Endodermal cell (in vitro differentiated cells): ENCODE results near the gene CFAP52. TPM values are rescaled to one million over a fixed set of nuclear protein-coding genes. Genes with fewer than 3 reads are reported as not detected.

Source experiments
- DNase-seq: peaks from one replicate; pipeline ENCODE4 v3.0.0-alpha.2; 2017
- H3K27ac ChIP-seq: 2 replicates; pipeline ENCODE4 v1.5.1; 2013; ENCODE audit warnings: mild to moderate bottlenecking, low read depth, low read length, moderate library complexity
- H3K27me3 ChIP-seq: 2 replicates; pipeline ENCODE4 v1.6.1; 2013; ENCODE audit warnings: mild to moderate bottlenecking, low read length, moderate library complexity; ENCODE audit not compliant: insufficient read depth, control insufficient read depth, poor library complexity, severe bottlenecking
- H3K36me3 ChIP-seq: 2 replicates; pipeline ENCODE4 v1.7.0; 2013; ENCODE audit warnings: mild to moderate bottlenecking, low read length, moderate library complexity; ENCODE audit not compliant: control insufficient read depth, insufficient read depth
- H3K4me1 ChIP-seq: one replicate; pipeline ENCODE4 v1.7.0; 2013; ENCODE audit warnings: low read length; ENCODE audit not compliant: control insufficient read depth, insufficient read depth
- H3K4me3 ChIP-seq: 2 replicates; pipeline ENCODE4 v1.5.1; 2013; ENCODE audit warnings: mild to moderate bottlenecking, low read length, moderate library complexity
- H3K9ac ChIP-seq: 2 replicates; pipeline ENCODE4 v1.6.1; 2013; ENCODE audit warnings: mild to moderate bottlenecking, low read length, moderate library complexity; ENCODE audit not compliant: poor library complexity, severe bottlenecking; ENCODE audit errors: extremely low read depth
- H3K9me3 ChIP-seq: 2 replicates; pipeline ENCODE4 v1.6.1; 2013; ENCODE audit warnings: mild to moderate bottlenecking, low read length, moderate library complexity; ENCODE audit not compliant: control insufficient read depth
- H3K27ac Mint-ChIP-seq: 2 replicates; pipeline ENCODE4 v1.8.0; 2020; ENCODE audit warnings: mixed read lengths
- H3K27me3 Mint-ChIP-seq: 2 replicates; pipeline ENCODE4 v1.8.0; 2021; ENCODE audit warnings: mild to moderate bottlenecking, mixed read lengths; ENCODE audit not compliant: insufficient read depth
- H3K36me3 Mint-ChIP-seq: 2 replicates; pipeline ENCODE4 v1.8.0; 2020; ENCODE audit warnings: low read depth, mixed read lengths
- H3K4me1 Mint-ChIP-seq: 2 replicates; pipeline ENCODE4 v1.8.0; 2020; ENCODE audit warnings: mixed read lengths
- H3K4me3 Mint-ChIP-seq: 2 replicates; pipeline ENCODE4 v1.8.0; 2020; ENCODE audit warnings: mild to moderate bottlenecking, moderate library complexity, mixed read lengths
- H3K9me3 Mint-ChIP-seq: 2 replicates; pipeline ENCODE4 v1.8.0; 2020; ENCODE audit warnings: mild to moderate bottlenecking, mixed read lengths
- whole genome bisulfite sequencing, 2 experiments: methylation state at CpG; one replicate each; pipeline versions ENCODE4 v1.1.5 to v1.1.7; 2013; ENCODE audit warnings: missing lambda C conversion rate in 2 of 2, mixed read lengths in 1 of 2; ENCODE audit not compliant: insufficient coverage in 1 of 2, insufficient read length in 1 of 2; 5-methylcytosine and 5-hydroxymethylcytosine counted together
- total RNA-seq, 2 donors: library from RNA; stranded (reverse); fragmentation: NEBNext Ultra II Directional in 1 of 2; extraction: Animal tissue kit (Norgen Biotek cat#: 25700) in 1 of 2; gene quantifications; 2 replicates in 1 of 2; 3 replicates in 1 of 2; pipeline ENCODE4 v1.2.1, GENCODE V29; 2021
- TF ChIP-seq, protein P1 (sequence below): fragments of 200-600 bp; sonication (generic); conservative IDR thresholded peaks from 2 replicates; pipeline ENCODE4 v1.5.0; 2021; ENCODE audit warnings: antibody characterized with exemption, mild to moderate bottlenecking

Gene CFAP52
- total RNA-seq, 2 donors from 2014 or later, result 0.29 to 0.51 TPM

DNA sequence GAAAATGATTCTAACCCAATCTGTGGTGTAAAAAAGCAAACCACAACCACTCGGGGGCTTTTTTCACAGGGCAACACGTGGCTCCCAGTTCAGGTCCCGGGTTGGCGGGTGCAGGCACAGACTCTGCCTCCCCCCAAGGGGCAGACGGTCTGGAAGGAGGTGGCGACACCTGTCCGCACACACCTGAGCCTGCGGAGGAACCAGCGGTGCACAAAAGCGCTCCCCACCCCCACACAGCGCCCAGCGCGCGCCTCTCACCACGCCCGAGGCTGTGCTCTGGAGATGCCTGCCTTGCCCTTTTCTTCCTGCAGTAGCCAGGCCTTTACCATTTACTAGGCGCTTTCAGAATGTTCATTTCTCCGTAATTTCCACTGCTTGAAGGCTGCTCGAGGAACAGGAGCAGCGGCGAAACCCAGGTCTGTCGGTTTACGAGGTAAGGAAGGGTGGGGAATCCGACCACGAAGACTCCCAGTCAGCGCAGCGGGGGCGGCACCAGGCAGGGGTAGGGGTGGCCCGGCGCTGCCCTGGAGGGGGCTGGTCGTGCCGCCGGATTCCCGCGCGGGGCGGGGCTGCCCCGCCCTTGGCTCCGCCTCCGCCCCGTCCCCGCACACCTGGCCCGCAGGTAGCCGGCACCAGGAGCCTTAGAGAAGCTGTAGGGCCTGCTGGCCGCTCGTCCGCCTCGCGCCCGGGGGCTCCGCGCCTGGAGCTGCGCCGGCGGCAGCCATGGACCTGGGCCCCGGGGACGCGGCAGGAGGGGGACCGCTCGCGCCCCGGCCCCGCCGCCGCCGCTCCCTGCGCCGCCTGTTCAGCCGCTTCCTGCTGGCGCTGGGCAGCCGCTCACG lies 68.7 kb downstream of the CFAP52 start, which contains the start of gene USP43:
USP43 (plus strand) TSS at position 608 of the 842 bp plus-strand sequence; CDS start at position 724, 116 bp downstream.
- no peaks in the 10 kb centered on the region for H3K36me3 ChIP-seq
- peak; percentile 94 for DNase-seq
- Mint-ChIP-seq H3K4me1 (peaks cover 29% of the 10 kb centered on the region), H3K27me3 (no peaks in the 10 kb centered on the region), H3K36me3 (no peaks in the 10 kb centered on the region), H3K27ac (peak within 1 kb of the TSS; percentile 97), H3K9me3 (no peaks in the 10 kb centered on the region), H3K4me3 (peak within 1 kb of the TSS; percentile 75)
- no peak within 1 kb of the TSS for H3K27ac ChIP-seq
- peaks cover 3% of the 10 kb centered on the region for H3K4me1 ChIP-seq
- no peaks in the 10 kb centered on the region for H3K9me3 ChIP-seq
- TF ChIP-seq, protein P1, sequence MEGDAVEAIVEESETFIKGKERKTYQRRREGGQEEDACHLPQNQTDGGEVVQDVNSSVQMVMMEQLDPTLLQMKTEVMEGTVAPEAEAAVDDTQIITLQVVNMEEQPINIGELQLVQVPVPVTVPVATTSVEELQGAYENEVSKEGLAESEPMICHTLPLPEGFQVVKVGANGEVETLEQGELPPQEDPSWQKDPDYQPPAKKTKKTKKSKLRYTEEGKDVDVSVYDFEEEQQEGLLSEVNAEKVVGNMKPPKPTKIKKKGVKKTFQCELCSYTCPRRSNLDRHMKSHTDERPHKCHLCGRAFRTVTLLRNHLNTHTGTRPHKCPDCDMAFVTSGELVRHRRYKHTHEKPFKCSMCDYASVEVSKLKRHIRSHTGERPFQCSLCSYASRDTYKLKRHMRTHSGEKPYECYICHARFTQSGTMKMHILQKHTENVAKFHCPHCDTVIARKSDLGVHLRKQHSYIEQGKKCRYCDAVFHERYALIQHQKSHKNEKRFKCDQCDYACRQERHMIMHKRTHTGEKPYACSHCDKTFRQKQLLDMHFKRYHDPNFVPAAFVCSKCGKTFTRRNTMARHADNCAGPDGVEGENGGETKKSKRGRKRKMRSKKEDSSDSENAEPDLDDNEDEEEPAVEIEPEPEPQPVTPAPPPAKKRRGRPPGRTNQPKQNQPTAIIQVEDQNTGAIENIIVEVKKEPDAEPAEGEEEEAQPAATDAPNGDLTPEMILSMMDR, result no peak
- 0 to 1% methylated on average over 22 to 72 of the region's 72 CpGs for WGBS, 2 experiments
- H3K9ac ChIP-seq, result peak within 1 kb of the TSS; percentile 62
- peaks cover 8% of the 10 kb centered on the region for H3K27me3 ChIP-seq
- peak within 1 kb of the TSS; percentile 87 for H3K4me3 ChIP-seq

DNA sequence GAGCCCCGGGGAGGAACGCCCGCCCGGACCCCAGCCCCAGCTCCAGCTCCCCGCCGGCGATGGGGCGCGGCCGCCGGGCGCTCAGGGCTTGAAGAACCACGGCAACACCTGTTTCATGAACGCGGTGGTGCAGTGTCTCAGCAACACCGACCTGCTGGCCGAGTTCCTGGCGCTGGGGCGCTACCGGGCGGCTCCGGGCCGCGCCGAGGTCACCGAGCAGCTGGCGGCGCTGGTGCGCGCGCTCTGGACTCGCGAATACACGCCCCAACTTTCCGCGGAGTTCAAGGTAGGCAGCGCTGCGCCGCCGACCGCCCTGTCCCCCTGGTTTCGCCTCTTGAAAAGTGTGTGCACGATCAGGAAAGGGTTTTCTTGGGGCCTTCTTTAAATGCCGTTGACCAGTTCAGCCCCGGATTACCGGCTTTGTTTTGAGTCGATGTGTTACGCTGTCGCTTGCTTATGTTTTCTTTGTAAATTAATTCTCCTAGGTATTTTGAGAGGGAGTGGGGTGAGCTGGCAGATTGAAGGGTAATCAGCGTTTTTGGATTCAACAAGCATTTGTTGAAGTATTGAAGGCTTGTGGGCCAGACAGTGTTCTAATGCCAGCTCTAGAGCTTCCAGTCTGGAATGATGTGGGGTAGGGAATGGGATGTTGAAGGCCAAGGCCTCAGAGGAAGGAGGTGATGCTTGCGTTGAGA lies 69.6 kb downstream of the CFAP52 start:
- Histone ChIP-seq H3K36me3 (no peaks in the 10 kb centered on the region), H3K4me1 (peaks cover 3% of the 10 kb centered on the region), H3K27ac (no peak overlapping the region), H3K27me3 (peaks cover 8% of the 10 kb centered on the region), H3K4me3 (peak overlapping the region; percentile 87), H3K9ac (peak overlapping the region; percentile 56), H3K9me3 (no peaks in the 10 kb centered on the region)
- DNase-seq, result peak; percentile 92
- Mint-ChIP-seq H3K4me3 (peak overlapping the region; percentile 75), H3K27ac (peak overlapping the region; percentile 79), H3K9me3 (no peaks in the 10 kb centered on the region), H3K36me3 (no peaks in the 10 kb centered on the region), H3K27me3 (no peaks in the 10 kb centered on the region), H3K4me1 (peaks cover 29% of the 10 kb centered on the region)
- 1% methylated on average over 24 to 51 of the region's 51 CpGs for WGBS, 2 experiments
- TF ChIP-seq, protein P1, result peak; percentile 42

DNA sequence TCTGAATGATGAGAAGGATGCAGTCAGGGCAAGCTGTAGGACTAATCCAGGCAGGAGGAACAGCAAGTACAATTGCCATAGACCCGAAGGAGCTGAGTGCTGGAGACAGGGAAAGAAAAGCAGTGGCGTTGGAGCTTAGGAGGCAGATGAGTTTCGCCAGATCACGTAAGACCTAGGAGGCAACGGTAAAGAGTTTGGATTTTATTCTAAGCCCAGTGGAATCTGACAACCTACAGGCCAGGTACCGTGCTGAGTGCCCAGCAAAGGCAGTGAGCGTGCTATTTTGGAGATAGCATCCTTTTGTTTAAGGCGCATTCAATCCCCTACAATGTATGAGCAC lies 70.1 kb downstream of the CFAP52 start:
- Mint-ChIP-seq H3K27ac (peak overlapping the region; percentile 79), H3K36me3 (no peaks in the 10 kb centered on the region)
- peak; percentile 75 for DNase-seq

More for the DNA sequence above, 70.1 kb downstream of the CFAP52 start:
- Histone ChIP-seq H3K27me3 (peaks cover 8% of the 10 kb centered on the region), H3K9ac (peak overlapping the region; percentile 56), H3K9me3 (no peaks in the 10 kb centered on the region), H3K36me3 (no peaks in the 10 kb centered on the region), H3K4me1 (peaks cover 3% of the 10 kb centered on the region), H3K27ac (no peak overlapping the region), H3K4me3 (peak overlapping the region; percentile 87)
- Mint-ChIP-seq H3K9me3 (no peaks in the 10 kb centered on the region), H3K4me1 (peaks cover 28% of the 10 kb centered on the region), H3K4me3 (peak overlapping the region; percentile 75), H3K27me3 (no peaks in the 10 kb centered on the region)
- WGBS, 2 experiments, result 18 to 37% methylated on average over 8 of the region's 8 CpGs
- TF ChIP-seq, protein P1, result no peak
